Parathyroid adenoma (tissue), 2 donors: Measurements from ENCODE around the gene SLC7A14.

Experiments used
- H2AFZ ChIP-seq: fragments of 300-600 bp; sonication (generic); one replicate; pipeline ENCODE4 v1.7.0; 2017; ENCODE audit warnings: antibody characterized with exemption, mild to moderate bottlenecking
- H3K27ac ChIP-seq: fragments of 300-600 bp; sonication (generic); one replicate; pipeline ENCODE4 v1.7.0; 2017
- H3K27me3 ChIP-seq: fragments of 300-600 bp; sonication (generic); one replicate; pipeline ENCODE4 v1.7.0; 2017; ENCODE audit warnings: low read length; ENCODE audit not compliant: control insufficient read depth, insufficient read depth
- H3K36me3 ChIP-seq: fragments of 300-600 bp; sonication (generic); one replicate; pipeline ENCODE4 v1.7.0; 2017; ENCODE audit warnings: low read length; ENCODE audit not compliant: control insufficient read depth, insufficient read depth
- H3K4me1 ChIP-seq: fragments of 300-600 bp; sonication (generic); one replicate; pipeline ENCODE4 v1.7.0; 2017; ENCODE audit warnings: control low read depth
- H3K4me2 ChIP-seq: fragments of 300-600 bp; sonication (generic); one replicate; pipeline ENCODE4 v1.7.0; 2017; ENCODE audit warnings: low read length
- H3K4me3 ChIP-seq: fragments of 300-600 bp; sonication (generic); one replicate; pipeline ENCODE4 v1.7.0; 2017; ENCODE audit warnings: low read depth, low read length
- H3K79me2 ChIP-seq: fragments of 300-600 bp; sonication (generic); one replicate; pipeline ENCODE4 v1.7.0; 2017; ENCODE audit warnings: control low read depth
- H3K9ac ChIP-seq: fragments of 300-600 bp; sonication (generic); one replicate; pipeline ENCODE4 v1.7.0; 2017; ENCODE audit warnings: mild to moderate bottlenecking
- H3K9me3 ChIP-seq: fragments of 300-600 bp; sonication (generic); one replicate; pipeline ENCODE4 v1.7.0; 2017; ENCODE audit warnings: low read length; ENCODE audit not compliant: control insufficient read depth
- CTCF ChIP-seq: fragments of 300-600 bp; sonication (generic); IDR thresholded peaks from one replicate; pipeline ENCODE4 v1.7.0; 2017; ENCODE audit warnings: antibody characterized with exemption, mild to moderate bottlenecking
- donor health status: primary hyperparathyroidism.

Gene SLC7A14

GRCh38 chr3:170565495-170565894 lies 20.4 kb downstream of the SLC7A14 start:
- no peak overlapping the region for H3K27ac ChIP-seq

GRCh38 chr3:170564664-170565063 lies 21.2 kb downstream of the SLC7A14 start:
- no peak overlapping the region for H2AFZ ChIP-seq
- no peak overlapping the region for H3K9ac ChIP-seq
- H3K79me2 ChIP-seq = no peaks in the 10 kb centered on the region
- no peak overlapping the region for H3K27ac ChIP-seq
- no peaks in the 10 kb centered on the region for H3K36me3 ChIP-seq
- H3K4me1 ChIP-seq = no peaks in the 10 kb centered on the region
- H3K27me3 ChIP-seq = no peaks in the 10 kb centered on the region
- H3K9me3 ChIP-seq = no peaks in the 10 kb centered on the region
- H3K4me3 ChIP-seq = no peak overlapping the region
- no peak for TF ChIP-seq CTCF
- H3K4me2 ChIP-seq = no peak overlapping the region

More at GRCh38 chr3:170565495-170565894, 20.4 kb downstream of the SLC7A14 start:
- Histone ChIP-seq H3K4me1 (no peaks in the 10 kb centered on the region), H3K9me3 (no peaks in the 10 kb centered on the region), H3K36me3 (no peaks in the 10 kb centered on the region), H3K4me3 (no peak overlapping the region), H2AFZ (no peak overlapping the region), H3K4me2 (no peak overlapping the region), H3K9ac (no peak overlapping the region), H3K27me3 (no peaks in the 10 kb centered on the region), H3K79me2 (no peaks in the 10 kb centered on the region)
- no peak for TF ChIP-seq CTCF

GRCh38 chr3:170563712-170564423 lies 22.0 kb downstream of the SLC7A14 start:
- no peaks in the 10 kb centered on the region for H3K79me2 ChIP-seq
- no peaks in the 10 kb centered on the region for H3K4me1 ChIP-seq
- H3K27me3 ChIP-seq = no peaks in the 10 kb centered on the region
- H3K4me2 ChIP-seq = no peak overlapping the region
- no peak for TF ChIP-seq CTCF
- H3K9ac ChIP-seq = no peak overlapping the region
- no peak overlapping the region for H3K4me3 ChIP-seq
- H2AFZ ChIP-seq = peak overlapping the region; percentile 29
- no peak overlapping the region for H3K27ac ChIP-seq
- H3K36me3 ChIP-seq = no peaks in the 10 kb centered on the region
- H3K9me3 ChIP-seq = no peaks in the 10 kb centered on the region

GRCh38 chr3:170562080-170562479 lies 23.8 kb downstream of the SLC7A14 start:
- no peak overlapping the region for H2AFZ ChIP-seq
- no peak overlapping the region for H3K27ac ChIP-seq
- H3K4me1 ChIP-seq = no peaks in the 10 kb centered on the region
- no peak overlapping the region for H3K4me2 ChIP-seq
- no peaks in the 10 kb centered on the region for H3K9me3 ChIP-seq
- H3K27me3 ChIP-seq = no peaks in the 10 kb centered on the region
- H3K9ac ChIP-seq = no peak overlapping the region
- H3K79me2 ChIP-seq = no peaks in the 10 kb centered on the region
- no peak overlapping the region for H3K4me3 ChIP-seq
- TF ChIP-seq CTCF = no peak
- H3K36me3 ChIP-seq = no peaks in the 10 kb centered on the region
